LNCaP clone FGC (cell line): ENCODE results near the gene DOP1B.

Experiments used
- DNase-seq: peaks from one replicate; pipeline ENCODE4 v3.0.0-alpha.2; 2011; ENCODE audit warnings: low read depth
- H3K4me3 ChIP-seq: 2 replicates; pipeline ENCODE4 v1.5.1; 2011; ENCODE audit warnings: mild to moderate bottlenecking, low read depth, low read length, control low read depth
- TF ChIP-seq, protein P1 (sequence below): IDR thresholded peaks from 2 replicates; pipeline ENCODE4 v1.5.1; 2012; ENCODE audit warnings: mild to moderate bottlenecking; ENCODE audit not compliant: control insufficient read depth, insufficient read depth; ENCODE audit errors: extremely low read depth

DOP1B gene

DNA sequence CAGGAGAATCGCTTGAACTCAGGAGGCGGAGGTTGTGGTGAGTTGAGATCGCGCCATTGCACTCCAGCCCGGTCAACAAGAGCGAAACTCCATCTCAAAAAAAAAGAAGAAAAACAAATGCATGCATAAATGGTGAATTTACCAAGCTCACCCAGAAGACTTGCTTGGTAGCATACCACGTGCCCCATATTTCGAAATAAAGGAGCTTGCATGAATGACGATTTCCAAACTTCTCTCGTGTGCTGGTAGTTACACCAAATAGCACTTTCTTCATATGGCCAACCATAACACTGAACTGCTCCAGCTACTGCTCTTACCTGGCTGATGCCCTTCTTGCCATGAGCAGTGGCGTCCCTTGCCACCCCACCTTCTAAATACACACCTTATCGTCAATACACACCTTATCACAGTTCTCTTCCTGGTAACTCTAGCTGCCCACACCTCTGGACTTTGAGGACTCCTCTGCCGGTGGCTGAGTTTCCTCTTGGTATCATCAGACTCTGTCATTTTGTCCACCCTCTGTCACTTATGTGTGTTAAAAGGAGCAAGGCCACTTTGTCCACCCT lies 2.8 kb downstream of the DOP1B start:
- H3K4me3 ChIP-seq: no peak overlapping the region
- no peak for DNase-seq
- TF ChIP-seq, protein P1, sequence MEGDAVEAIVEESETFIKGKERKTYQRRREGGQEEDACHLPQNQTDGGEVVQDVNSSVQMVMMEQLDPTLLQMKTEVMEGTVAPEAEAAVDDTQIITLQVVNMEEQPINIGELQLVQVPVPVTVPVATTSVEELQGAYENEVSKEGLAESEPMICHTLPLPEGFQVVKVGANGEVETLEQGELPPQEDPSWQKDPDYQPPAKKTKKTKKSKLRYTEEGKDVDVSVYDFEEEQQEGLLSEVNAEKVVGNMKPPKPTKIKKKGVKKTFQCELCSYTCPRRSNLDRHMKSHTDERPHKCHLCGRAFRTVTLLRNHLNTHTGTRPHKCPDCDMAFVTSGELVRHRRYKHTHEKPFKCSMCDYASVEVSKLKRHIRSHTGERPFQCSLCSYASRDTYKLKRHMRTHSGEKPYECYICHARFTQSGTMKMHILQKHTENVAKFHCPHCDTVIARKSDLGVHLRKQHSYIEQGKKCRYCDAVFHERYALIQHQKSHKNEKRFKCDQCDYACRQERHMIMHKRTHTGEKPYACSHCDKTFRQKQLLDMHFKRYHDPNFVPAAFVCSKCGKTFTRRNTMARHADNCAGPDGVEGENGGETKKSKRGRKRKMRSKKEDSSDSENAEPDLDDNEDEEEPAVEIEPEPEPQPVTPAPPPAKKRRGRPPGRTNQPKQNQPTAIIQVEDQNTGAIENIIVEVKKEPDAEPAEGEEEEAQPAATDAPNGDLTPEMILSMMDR: no peak

GRCh38 chr21:36160850-36161178 lies 4.2 kb downstream of the DOP1B start:
- DNase-seq: no peak
- TF ChIP-seq, protein P1: no peak

DNA sequence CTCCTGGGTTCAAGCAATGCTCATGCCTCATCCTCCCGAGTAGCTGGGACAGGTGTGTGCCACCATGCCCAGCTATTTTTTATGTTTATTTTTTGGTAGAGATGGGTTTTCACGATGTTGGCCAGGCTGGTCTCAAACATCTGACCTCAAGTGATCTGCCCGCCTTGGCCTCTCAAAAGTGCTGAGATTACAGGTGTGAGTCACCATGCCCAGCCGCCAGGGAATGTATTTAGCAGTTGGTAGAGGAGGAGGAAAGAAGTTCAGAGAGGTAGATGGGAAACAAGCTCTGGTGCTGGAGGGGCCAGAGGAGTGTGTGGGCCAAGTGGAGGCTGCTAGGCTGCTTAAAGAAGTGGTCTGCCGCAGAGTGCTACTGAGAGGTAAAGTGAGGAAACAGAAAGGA lies 6.0 kb downstream of the DOP1B start:
- no peak for DNase-seq
- TF ChIP-seq, protein P1: no peak
- H3K4me3 ChIP-seq: no peak overlapping the region

More at GRCh38 chr21:36160850-36161178, 4.2 kb downstream of the DOP1B start:
- no peak overlapping the region for H3K4me3 ChIP-seq

GRCh38 chr21:36163750-36164741 lies 7.4 kb downstream of the DOP1B start:
- 0 out of 2 replicates have a peak overlapping the region, but pooled peaks have one; percentile 2 for H3K4me3 ChIP-seq
- TF ChIP-seq, protein P1: no peak
- DNase-seq: no peak

GRCh38 chr21:36165356-36165755 lies 8.7 kb downstream of the DOP1B start:
- no peak overlapping the region for H3K4me3 ChIP-seq
- no peak for DNase-seq
- TF ChIP-seq, protein P1: no peak

- DNase-seq: no peak
- TF ChIP-seq, protein P1: no peak
These were observed 10.1 kb downstream of the DOP1B start for GRCh38 chr21:36166705-36167104.

More at GRCh38 chr21:36166705-36167104, 10.1 kb downstream of the DOP1B start:
- no peak overlapping the region for H3K4me3 ChIP-seq
